HEK293T (cell line): ENCODE results near the gene ADIPOR2.

Experiments
- CTCF ChIA-PET: fragments of 350-600 bp; formaldehyde crosslinking; extraction: SDS; loops from one replicate; lab custom pipeline; 2021; ENCODE audit warnings: antibody characterized with exemption, inconsistent platforms; lab: Yijun Ruan, JAX
- POLR2A ChIA-PET: fragments of 350-600 bp; formaldehyde crosslinking; extraction: SDS; loops from one replicate; lab custom pipeline; 2020; ENCODE audit warnings: antibody characterized with exemption, inconsistent platforms; lab: Yijun Ruan, JAX
- DNase-seq: peaks from one replicate; pipeline ENCODE4 v3.0.0; 2012; ENCODE audit warnings: mixed read lengths; ENCODE audit errors: extremely low spot score
- ARNT ChIP-seq: fragments of 450-650 bp; IDR thresholded peaks from 2 replicates; pipeline ENCODE4 v1.6.1; 2017; ENCODE audit warnings: mild to moderate bottlenecking
- BHLHE40 ChIP-seq: fragments of 450-650 bp; IDR thresholded peaks from 2 replicates; pipeline ENCODE4 v1.6.1; 2016; ENCODE audit warnings: mild to moderate bottlenecking, moderate library complexity, borderline replicate concordance
- CTBP1 ChIP-seq: fragments of 450-650 bp; IDR thresholded peaks from 2 replicates; pipeline ENCODE4 v1.6.1; 2016; ENCODE audit warnings: borderline replicate concordance
- ELF4 ChIP-seq: fragments of 450-650 bp; IDR thresholded peaks from 2 replicates; pipeline ENCODE4 v1.6.1; 2017; ENCODE audit warnings: antibody characterized with exemption
- FOXA1 ChIP-seq: fragments of 450-650 bp; IDR thresholded peaks from 2 replicates; pipeline ENCODE4 v1.6.1; 2016; ENCODE audit warnings: mild to moderate bottlenecking
- FOXK2 ChIP-seq: fragments of 450-650 bp; IDR thresholded peaks from 2 replicates; pipeline ENCODE4 v1.6.1; 2016; ENCODE audit warnings: mild to moderate bottlenecking
- FOXM1 ChIP-seq: fragments of 450-650 bp; IDR thresholded peaks from 2 replicates; pipeline ENCODE4 v1.6.1; 2017; ENCODE audit warnings: mild to moderate bottlenecking, borderline replicate concordance
- HDGF ChIP-seq: fragments of 450-650 bp; IDR thresholded peaks from 2 replicates; pipeline ENCODE4 v1.6.1; 2017; ENCODE audit warnings: antibody characterized with exemption, borderline replicate concordance
- L3MBTL2 ChIP-seq: fragments of 450-650 bp; conservative IDR thresholded peaks from 2 replicates; pipeline ENCODE4 v1.6.1; 2016; ENCODE audit warnings: mild to moderate bottlenecking
- LEF1 ChIP-seq: fragments of 450-650 bp; IDR thresholded peaks from 2 replicates; pipeline ENCODE4 v1.6.1; 2017; ENCODE audit warnings: mild to moderate bottlenecking, borderline replicate concordance
- NFRKB ChIP-seq: fragments of 450-650 bp; IDR thresholded peaks from 2 replicates; pipeline ENCODE4 v1.6.1; 2016; ENCODE audit warnings: mild to moderate bottlenecking, moderate library complexity
- SP1 ChIP-seq: fragments of 450-650 bp; IDR thresholded peaks from 2 replicates; pipeline ENCODE4 v1.6.1; 2017
- SUZ12 ChIP-seq: fragments of 450-650 bp; IDR thresholded peaks from 2 replicates; pipeline ENCODE4 v1.6.1; 2016; ENCODE audit warnings: mild to moderate bottlenecking
- TARDBP ChIP-seq: fragments of 450-650 bp; IDR thresholded peaks from 2 replicates; pipeline ENCODE4 v1.6.1; 2016
- ZNF384 ChIP-seq: fragments of 450-650 bp; IDR thresholded peaks from 2 replicates; pipeline ENCODE4 v1.6.1; 2016
- TF ChIP-seq, protein P1 (sequence below): fragments of 450-650 bp; IDR thresholded peaks from 2 replicates; pipeline ENCODE4 v1.6.1; 2016

The ADIPOR2 gene

DNA sequence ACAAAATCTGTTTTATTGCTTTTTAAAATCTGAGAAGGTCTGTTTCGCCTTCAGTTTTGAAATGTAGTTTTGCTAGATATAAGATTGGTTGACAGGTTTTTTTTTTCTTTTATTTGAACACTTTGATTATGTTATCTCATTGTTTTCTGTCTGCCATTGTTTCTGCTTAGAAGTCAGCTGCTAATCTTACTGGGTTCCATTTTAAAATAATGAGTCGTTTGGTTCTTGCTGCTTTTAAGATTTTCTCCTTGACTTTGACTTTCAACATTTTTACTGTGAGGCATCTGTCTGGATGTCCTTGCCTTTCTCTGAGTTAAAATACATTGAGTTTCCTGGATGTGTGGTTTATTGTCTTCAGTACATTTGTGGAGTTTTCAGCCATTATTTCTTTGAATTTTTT is 56.7 kb downstream of the ADIPOR2 start:
- TF ChIP-seq ZNF384 (no peak), HDGF (no peak), SUZ12 (no peak), FOXM1 (no peak), NFRKB (no peak), FOXA1 (no peak), FOXK2 (no peak), TARDBP (no peak), BHLHE40 (no peak), SP1 (no peak), LEF1 (no peak), L3MBTL2 (no peak), CTBP1 (no peak)
- TF ChIP-seq, protein P1, sequence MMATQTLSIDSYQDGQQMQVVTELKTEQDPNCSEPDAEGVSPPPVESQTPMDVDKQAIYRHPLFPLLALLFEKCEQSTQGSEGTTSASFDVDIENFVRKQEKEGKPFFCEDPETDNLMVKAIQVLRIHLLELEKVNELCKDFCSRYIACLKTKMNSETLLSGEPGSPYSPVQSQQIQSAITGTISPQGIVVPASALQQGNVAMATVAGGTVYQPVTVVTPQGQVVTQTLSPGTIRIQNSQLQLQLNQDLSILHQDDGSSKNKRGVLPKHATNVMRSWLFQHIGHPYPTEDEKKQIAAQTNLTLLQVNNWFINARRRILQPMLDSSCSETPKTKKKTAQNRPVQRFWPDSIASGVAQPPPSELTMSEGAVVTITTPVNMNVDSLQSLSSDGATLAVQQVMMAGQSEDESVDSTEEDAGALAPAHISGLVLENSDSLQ = no peak
- no peak for DNase-seq
- ChIA-PET CTCF (interaction anchor here (0.6 kb wide), 1 partner anchor 71 kb away, joined by 7 read pairs; no protein-coding TSS in a partner anchor), POLR2A (no interaction called here)

DNA sequence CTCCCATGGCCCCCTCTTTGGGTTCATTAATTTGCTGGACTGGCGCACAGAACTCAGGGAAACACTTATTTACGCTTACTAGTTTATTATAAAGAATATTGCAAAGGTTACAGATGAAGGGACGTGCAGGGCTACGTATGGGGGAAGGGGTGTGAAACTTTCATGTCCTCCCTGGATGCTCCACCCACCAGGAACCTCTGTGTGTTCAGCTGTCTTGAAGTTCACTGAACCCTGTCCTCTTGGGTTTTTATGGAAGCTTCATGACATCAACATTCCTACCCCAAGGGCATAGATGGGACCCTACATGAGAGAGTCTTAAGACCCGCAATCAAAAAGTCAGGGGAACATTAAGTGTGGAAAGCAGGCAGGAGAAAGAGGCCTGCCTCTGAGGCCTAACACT is 58.1 kb downstream of the ADIPOR2 start:
- POLR2A ChIA-PET = no interaction called here
- no peak for DNase-seq
- CTCF ChIA-PET = interaction anchor here (0.5 kb wide), 1 partner anchor 11 kb away, joined by 3 read pairs; no protein-coding TSS in a partner anchor
- TF ChIP-seq CTBP1 (no peak), ARNT (no peak), SUZ12 (no peak), FOXM1 (no peak), TARDBP (no peak), BHLHE40 (no peak), FOXA1 (no peak), SP1 (no peak), ZNF384 (no peak), ELF4 (no peak), L3MBTL2 (no peak), LEF1 (no peak), HDGF (no peak)

DNA sequence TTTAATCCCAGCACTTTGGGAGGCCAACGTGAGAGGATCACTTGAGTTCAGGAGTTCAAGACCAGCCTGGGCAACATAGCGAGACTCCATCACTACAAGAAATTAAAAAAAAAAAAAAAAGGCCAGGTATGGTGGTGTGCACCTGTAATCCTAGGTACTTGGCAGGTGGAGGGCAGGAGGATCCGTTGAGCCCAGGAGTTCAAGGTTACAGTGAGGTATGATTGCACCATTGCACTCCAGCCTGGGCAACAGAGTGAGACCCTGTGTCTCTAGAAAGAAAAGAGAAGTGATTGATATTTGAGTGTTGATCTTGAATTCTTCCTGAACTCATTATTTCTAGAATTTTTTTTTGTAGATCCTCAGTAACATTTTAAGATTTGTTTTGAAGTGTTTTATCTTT is 59.4 kb downstream of the ADIPOR2 start:
- ChIA-PET CTCF (interaction anchor here (0.7 kb wide), 1 partner anchor 120 kb away, joined by 3 read pairs; no protein-coding TSS in a partner anchor), POLR2A (no interaction called here)
- DNase-seq = no peak
- no peak for TF ChIP-seq L3MBTL2
- TF ChIP-seq FOXA1 = no peak
- TF ChIP-seq, protein P1 = no peak
- no peak for TF ChIP-seq FOXK2
- TF ChIP-seq ELF4 = no peak
- TF ChIP-seq ARNT = no peak
- no peak for TF ChIP-seq HDGF
- TF ChIP-seq BHLHE40 = no peak
- no peak for TF ChIP-seq SUZ12
- no peak for TF ChIP-seq TARDBP
- no peak for TF ChIP-seq SP1
- TF ChIP-seq FOXM1 = no peak
- TF ChIP-seq LEF1 = no peak
- no peak for TF ChIP-seq CTBP1
- no peak for TF ChIP-seq ZNF384
- TF ChIP-seq NFRKB = no peak

DNA sequence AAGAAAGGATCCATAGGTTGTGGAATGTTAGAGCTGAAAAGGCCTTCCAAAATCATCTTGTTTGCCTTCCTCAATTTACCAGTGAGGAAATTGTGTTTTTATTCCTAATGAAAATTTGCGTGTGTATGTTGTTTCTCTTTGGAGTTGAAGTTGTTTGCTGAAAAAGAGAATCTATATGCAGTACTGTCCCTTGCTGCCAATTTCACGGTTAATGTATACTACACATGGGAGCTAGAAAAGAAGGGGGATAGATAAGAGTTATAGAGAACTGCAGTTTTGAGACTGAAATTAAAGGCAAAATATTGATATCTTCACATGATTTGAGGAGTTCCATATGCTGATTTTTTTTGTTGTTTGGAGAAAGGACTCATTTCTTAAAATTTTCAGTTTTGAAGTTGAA is 67.5 kb downstream of the ADIPOR2 start:
- TF ChIP-seq HDGF (no peak), SP1 (no peak), ARNT (no peak), CTBP1 (no peak), ELF4 (no peak), TARDBP (no peak), BHLHE40 (no peak), FOXK2 (no peak), L3MBTL2 (no peak)
- TF ChIP-seq, protein P1 = no peak
- no peak for DNase-seq
- CTCF ChIA-PET = no interaction called here

DNA sequence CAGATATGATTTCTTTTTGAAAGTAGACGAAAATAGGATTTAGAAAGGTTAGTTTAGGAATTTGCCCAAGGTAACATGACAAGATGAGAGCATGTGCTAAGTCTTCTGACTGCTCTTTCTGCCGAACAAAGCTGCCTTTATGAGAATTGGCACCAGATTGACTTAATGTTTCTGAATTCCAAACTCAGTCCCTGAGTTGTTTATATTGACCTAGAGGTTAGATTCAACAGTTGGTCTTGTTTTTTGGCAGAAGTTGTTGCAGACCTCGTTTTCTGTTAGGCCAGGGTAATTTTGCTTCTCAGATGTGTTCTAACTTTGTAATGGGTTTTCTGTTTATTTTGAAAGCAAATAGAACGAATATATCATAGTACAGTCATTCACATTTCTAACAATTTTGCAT is 68.0 kb downstream of the ADIPOR2 start:
- DNase-seq = no peak
- POLR2A ChIA-PET = no interaction called here
- CTCF ChIA-PET = no interaction called here
- TF ChIP-seq BHLHE40 = no peak
- TF ChIP-seq SP1 = no peak
- TF ChIP-seq FOXA1 = no peak
- no peak for TF ChIP-seq TARDBP
- TF ChIP-seq LEF1 = no peak
- TF ChIP-seq ELF4 = no peak
- TF ChIP-seq ZNF384 = no peak
- no peak for TF ChIP-seq SUZ12
- TF ChIP-seq HDGF = no peak
- TF ChIP-seq, protein P1 = no peak
- no peak for TF ChIP-seq NFRKB
- no peak for TF ChIP-seq L3MBTL2
- TF ChIP-seq CTBP1 = no peak
- no peak for TF ChIP-seq FOXM1
- TF ChIP-seq FOXK2 = no peak
- no peak for TF ChIP-seq ARNT

More for the DNA sequence above, 67.5 kb downstream of the ADIPOR2 start:
- POLR2A ChIA-PET = no interaction called here
